ENCODE results near the gene PRKRA.
"Not testable (repeated sequence)": the region's sequence is repeated elsewhere in the genome, so short reads cannot be mapped to it uniquely, and the experiment has no call there.

PRKRA gene

GRCh38 chr2:178457390-178457886 lies 6.5 kb upstream of the PRKRA start:
- DNase-seq (ENCODE audit: low spot score): no peak

- no peak for DNase-seq (ENCODE audit: low spot score)
These were observed 5.0 kb upstream of the PRKRA start for GRCh38 chr2:178455947-178456346.

- DNase-seq (ENCODE audit: low spot score): no peak
These were observed 1.9 kb upstream of the PRKRA start for GRCh38 chr2:178452870-178453269.

GRCh38 chr2:178452334-178452733 lies 1.4 kb upstream of the PRKRA start:
- no peak for DNase-seq (ENCODE audit: low spot score)

- DNase-seq (ENCODE audit: low spot score): no peak
These were observed 526 bp downstream of the PRKRA start for GRCh38 chr2:178450524-178450773.

- peak; percentile 14 for DNase-seq (ENCODE audit: low spot score)
These were observed 1.1 kb downstream of the PRKRA start for GRCh38 chr2:178449700-178450523.

GRCh38 chr2:178448968-178449661 lies 1.9 kb downstream of the PRKRA start:
- no peak for DNase-seq (ENCODE audit: low spot score)

GRCh38 chr2:178441426-178441825 lies 9.5 kb downstream of the PRKRA start:
- DNase-seq (ENCODE audit: low spot score): no peak

GRCh38 chr2:178436662-178437061 lies 14.3 kb downstream of the PRKRA start:
- DNase-seq (ENCODE audit: low spot score): no peak

GRCh38 chr2:178429336-178429735 lies 21.6 kb downstream of the PRKRA start:
- DNase-seq (ENCODE audit: low spot score): no peak

- no peak for DNase-seq (ENCODE audit: low spot score)
These were observed 22.6 kb downstream of the PRKRA start for GRCh38 chr2:178428396-178428806.

GRCh38 chr2:178427458-178427857 lies 23.5 kb downstream of the PRKRA start:
- DNase-seq (ENCODE audit: low spot score): no peak

- no peak for DNase-seq (ENCODE audit: low spot score)
These were observed 24.6 kb downstream of the PRKRA start for GRCh38 chr2:178426388-178426787.

GRCh38 chr2:178425255-178425827 lies 25.6 kb downstream of the PRKRA start:
- DNase-seq (ENCODE audit: low spot score): no peak

- DNase-seq (ENCODE audit: low spot score): not testable (repeated sequence)
These were observed 27.2 kb downstream of the PRKRA start for GRCh38 chr2:178423746-178424145.

GRCh38 chr2:178422097-178422496 lies 28.9 kb downstream of the PRKRA start:
- no peak for DNase-seq (ENCODE audit: low spot score)

GRCh38 chr2:178420463-178420999 lies 30.4 kb downstream of the PRKRA start:
- DNase-seq (ENCODE audit: low spot score): no peak

GRCh38 chr2:178419123-178419522 lies 31.9 kb downstream of the PRKRA start:
- DNase-seq (ENCODE audit: low spot score): no peak

- DNase-seq (ENCODE audit: low spot score): no peak
These were observed 32.5 kb downstream of the PRKRA start for GRCh38 chr2:178418426-178418825.

- DNase-seq (ENCODE audit: low spot score): no peak
These were observed 33.1 kb downstream of the PRKRA start for GRCh38 chr2:178417916-178418315.

- no peak for DNase-seq (ENCODE audit: low spot score)
These were observed 35.0 kb downstream of the PRKRA start for GRCh38 chr2:178415979-178416378.

GRCh38 chr2:178414266-178415247 lies 36.4 kb downstream of the PRKRA start:
- peak; percentile 75 for DNase-seq (ENCODE audit: low spot score)

All from hepatic stellate cell (primary cell).